ENCODE data around the gene USP25.

DNA sequence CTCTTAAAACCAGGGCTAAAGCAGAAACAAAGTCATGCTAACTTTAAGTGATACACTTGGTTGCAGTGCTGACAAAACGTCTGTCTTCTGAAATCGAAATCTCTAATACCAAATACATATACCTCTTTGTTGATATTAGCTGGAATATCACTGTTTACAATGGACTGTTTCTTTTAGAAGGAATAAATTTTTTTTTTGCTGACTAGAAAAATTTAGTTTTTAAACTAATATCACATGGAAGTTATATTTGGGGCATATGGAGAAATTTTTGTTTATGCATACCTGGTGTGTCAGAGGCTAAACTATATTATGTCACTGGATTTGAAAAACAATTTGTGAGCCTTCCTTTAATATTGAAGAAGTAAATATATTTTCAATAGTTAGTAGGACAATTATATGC is 39.1 kb downstream of the USP25 start:
- no peak for TF ChIP-seq POLR2A (IDR thresholded peaks at IDR 0.05)
- TF ChIP-seq, protein P1, sequence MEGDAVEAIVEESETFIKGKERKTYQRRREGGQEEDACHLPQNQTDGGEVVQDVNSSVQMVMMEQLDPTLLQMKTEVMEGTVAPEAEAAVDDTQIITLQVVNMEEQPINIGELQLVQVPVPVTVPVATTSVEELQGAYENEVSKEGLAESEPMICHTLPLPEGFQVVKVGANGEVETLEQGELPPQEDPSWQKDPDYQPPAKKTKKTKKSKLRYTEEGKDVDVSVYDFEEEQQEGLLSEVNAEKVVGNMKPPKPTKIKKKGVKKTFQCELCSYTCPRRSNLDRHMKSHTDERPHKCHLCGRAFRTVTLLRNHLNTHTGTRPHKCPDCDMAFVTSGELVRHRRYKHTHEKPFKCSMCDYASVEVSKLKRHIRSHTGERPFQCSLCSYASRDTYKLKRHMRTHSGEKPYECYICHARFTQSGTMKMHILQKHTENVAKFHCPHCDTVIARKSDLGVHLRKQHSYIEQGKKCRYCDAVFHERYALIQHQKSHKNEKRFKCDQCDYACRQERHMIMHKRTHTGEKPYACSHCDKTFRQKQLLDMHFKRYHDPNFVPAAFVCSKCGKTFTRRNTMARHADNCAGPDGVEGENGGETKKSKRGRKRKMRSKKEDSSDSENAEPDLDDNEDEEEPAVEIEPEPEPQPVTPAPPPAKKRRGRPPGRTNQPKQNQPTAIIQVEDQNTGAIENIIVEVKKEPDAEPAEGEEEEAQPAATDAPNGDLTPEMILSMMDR (IDR thresholded peaks at IDR 0.05), result no peak
